WTC11 (cell line): Measurements from ENCODE around the gene NDUFB3. TPM values are rescaled to one million over a fixed set of nuclear protein-coding genes. Genes with fewer than 3 reads are reported as not detected.

Source experiments
- ATAC-seq: fragments of 200-7000 bp; cut with Tn5 transposase; 2 replicates; pipeline ENCODE4 v1.10.0; 2021; ENCODE audit warnings: mild to moderate bottlenecking, moderate library complexity
- CTCF ChIA-PET: fragments of 300-600 bp; sonication (Branson Sonifier 250); formaldehyde crosslinking; loops from one replicate; lab custom pipeline; 2021; ENCODE audit warnings: antibody characterized with exemption; lab: Charles Lee
- POLR2A ChIA-PET: fragments of 350-600 bp; sonication (Branson Sonifier 250); formaldehyde crosslinking; loops from one replicate; lab custom pipeline; 2021; ENCODE audit warnings: antibody characterized with exemption; lab: Charles Lee
- DNase-seq: peaks from one replicate; pipeline ENCODE4 v3.0.0; 2021; ENCODE audit warnings: low spot score
- H3K27ac Mint-ChIP-seq: 2 replicates; pipeline ENCODE4 v1.8.0; 2021; ENCODE audit warnings: mixed read lengths
- H3K27me3 Mint-ChIP-seq: 2 replicates; pipeline ENCODE4 v1.8.0; 2021; ENCODE audit warnings: low read depth, mild to moderate bottlenecking, moderate library complexity, mixed read lengths
- H3K36me3 Mint-ChIP-seq: 2 replicates; pipeline ENCODE4 v1.8.0; 2021; ENCODE audit warnings: mixed read lengths
- H3K4me1 Mint-ChIP-seq: 2 replicates; pipeline ENCODE4 v1.8.0; 2022; ENCODE audit warnings: mixed read lengths
- H3K4me3 Mint-ChIP-seq: 2 replicates; pipeline ENCODE4 v1.8.0; 2021; ENCODE audit warnings: mild to moderate bottlenecking, moderate library complexity, mixed read lengths
- H3K9me3 Mint-ChIP-seq: 2 replicates; pipeline ENCODE4 v1.8.0; 2021; ENCODE audit warnings: mixed read lengths
- ATF1 ChIP-seq: sonication (generic); formaldehyde crosslinking; IDR thresholded peaks from 2 replicates; pipeline ENCODE4 v1.8.1; 2023; ENCODE audit warnings: mild to moderate bottlenecking, moderate library complexity, missing genetic modification reagents
- CREB1 ChIP-seq: sonication (generic); formaldehyde crosslinking; IDR thresholded peaks from 2 replicates; pipeline ENCODE4 v1.8.0; 2023; ENCODE audit warnings: mild to moderate bottlenecking, missing genetic modification reagents
- E2F4 ChIP-seq: sonication (generic); formaldehyde crosslinking; IDR thresholded peaks from 2 replicates; pipeline ENCODE4 v1.8.1; 2022; ENCODE audit warnings: low read depth, mild to moderate bottlenecking, moderate library complexity, missing genetic modification reagents, borderline replicate concordance
- EMX1 ChIP-seq: fragments of 250-450 bp; sonication (Bioruptor Pico); IDR thresholded peaks from 2 replicates; pipeline ENCODE4 v1.8.0; 2021; ENCODE audit warnings: mild to moderate bottlenecking
- FOXK1 ChIP-seq: sonication (generic); formaldehyde crosslinking; IDR thresholded peaks from 2 replicates; pipeline ENCODE4 v1.8.0; 2022; ENCODE audit warnings: mild to moderate bottlenecking, moderate library complexity, missing genetic modification reagents
- GRHL2 ChIP-seq: fragments of 250-450 bp; sonication (Bioruptor Pico); IDR thresholded peaks from 2 replicates; pipeline ENCODE4 v1.8.0; 2022; ENCODE audit warnings: mild to moderate bottlenecking, moderate library complexity; ENCODE audit not compliant: insufficient replicate concordance, severe bottlenecking
- JUN ChIP-seq: sonication (generic); formaldehyde crosslinking; IDR thresholded peaks from 2 replicates; pipeline ENCODE4 v1.8.0; 2023; ENCODE audit warnings: mild to moderate bottlenecking, missing genetic modification reagents
- KAT7 ChIP-seq: sonication (generic); formaldehyde crosslinking; IDR thresholded peaks from 2 replicates; pipeline ENCODE4 v1.8.1; 2023; ENCODE audit warnings: missing genetic modification reagents, mild to moderate bottlenecking, borderline replicate concordance
- RELA ChIP-seq: sonication (generic); formaldehyde crosslinking; IDR thresholded peaks from 2 replicates; pipeline ENCODE4 v1.8.1; 2022; ENCODE audit warnings: missing genetic modification reagents, mild to moderate bottlenecking, borderline replicate concordance
- SMAD4 ChIP-seq: sonication (generic); formaldehyde crosslinking; IDR thresholded peaks from 2 replicates; pipeline ENCODE4 v1.8.0; 2022; ENCODE audit warnings: mild to moderate bottlenecking, missing genetic modification reagents
- SP1 ChIP-seq: sonication (generic); formaldehyde crosslinking; conservative IDR thresholded peaks from 2 replicates; pipeline ENCODE4 v1.8.1; 2022; ENCODE audit warnings: missing genetic modification reagents
- TEAD1 ChIP-seq: sonication (generic); formaldehyde crosslinking; IDR thresholded peaks from 2 replicates; pipeline ENCODE4 v1.8.0; 2022; ENCODE audit warnings: mild to moderate bottlenecking, missing genetic modification reagents
- USF2 ChIP-seq: sonication (generic); formaldehyde crosslinking; IDR thresholded peaks from 2 replicates; pipeline ENCODE4 v1.8.1; 2023; ENCODE audit warnings: mild to moderate bottlenecking, missing genetic modification reagents, moderate library complexity
- ZNF219 ChIP-seq: sonication (generic); formaldehyde crosslinking; IDR thresholded peaks from 2 replicates; pipeline ENCODE4 v1.8.0; 2023; ENCODE audit warnings: missing genetic modification reagents, mild to moderate bottlenecking, borderline replicate concordance
- ZNF423 ChIP-seq: fragments of 250-450 bp; sonication (Bioruptor Pico); IDR thresholded peaks from 2 replicates; pipeline ENCODE4 v2.1.2; 2022; ENCODE audit warnings: mild to moderate bottlenecking, moderate library complexity
- total RNA-seq: library from RNA; stranded (reverse); gene quantifications from 3 replicates; pipeline ENCODE4 v1.2.3, GENCODE V29; 2021
- TF ChIP-seq, protein P1 (sequence below): fragments of 250-450 bp; sonication (Bioruptor Pico); conservative IDR thresholded peaks from 2 replicates; pipeline ENCODE4 v1.9.0; 2021; ENCODE audit warnings: mild to moderate bottlenecking
- TF ChIP-seq, protein P2 (sequence below): sonication (generic); formaldehyde crosslinking; IDR thresholded peaks from 2 replicates; pipeline ENCODE4 v1.8.1; 2023; ENCODE audit warnings: mild to moderate bottlenecking, missing genetic modification reagents
- TF ChIP-seq, protein P3 (sequence below): sonication (generic); formaldehyde crosslinking; IDR thresholded peaks from 2 replicates; pipeline ENCODE4 v1.8.1; 2022; ENCODE audit warnings: missing genetic modification reagents, borderline replicate concordance

NDUFB3 gene
- total RNA-seq, 1 experiment from 2014 or later, result 66.8 TPM

DNA sequence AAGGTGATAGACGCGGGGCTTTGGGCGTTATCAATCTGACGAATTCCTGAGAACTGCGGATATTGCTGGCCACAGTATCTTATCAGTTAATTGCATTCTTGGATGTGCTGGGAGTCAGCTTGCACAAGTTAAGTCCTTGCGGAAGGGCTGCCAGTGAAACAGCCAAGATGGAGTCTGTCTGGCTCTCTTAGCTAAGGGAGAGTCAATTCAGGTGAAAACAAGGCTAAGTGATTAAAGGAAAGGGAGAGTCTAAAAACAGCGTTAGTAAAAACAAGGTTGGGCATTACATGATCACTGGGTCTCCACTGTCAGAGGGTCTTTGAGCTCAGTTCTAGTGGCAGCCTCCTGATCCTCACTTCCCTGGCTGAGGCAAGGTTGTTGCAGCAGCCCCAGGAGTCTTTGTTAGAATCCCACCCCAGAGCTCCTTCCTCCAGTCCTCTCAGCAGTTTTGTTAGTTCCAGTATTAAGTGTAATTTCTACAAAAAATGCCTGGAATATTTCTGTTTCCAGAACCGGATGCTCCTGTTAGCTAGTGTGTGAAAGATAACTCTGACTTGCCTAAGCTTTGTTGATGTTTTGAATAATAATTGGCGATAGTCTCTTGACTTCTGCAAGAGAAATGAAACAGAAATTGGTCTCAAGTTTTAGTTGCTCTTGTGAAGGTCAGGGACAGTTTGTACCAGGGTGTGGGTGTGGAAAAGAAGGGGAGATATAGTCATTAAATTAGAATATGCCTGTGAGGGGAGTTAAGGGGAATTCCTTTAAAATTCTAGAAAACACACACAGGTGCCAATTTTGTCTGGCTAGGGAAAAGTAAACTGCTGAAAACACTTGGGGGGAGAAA is 54.7 kb downstream of the NDUFB3 start:
- H3K4me1 Mint-ChIP-seq, result peaks cover 58% of the 10 kb centered on the region
- TF ChIP-seq FOXK1 (CRISPR knock-in tag) (no peak), GRHL2 (CRISPR knock-in tag) (peak; percentile 83)
- ATAC-seq (no peak), DNase-seq (no peak)
- no peaks in the 10 kb centered on the region for H3K36me3 Mint-ChIP-seq
- CTCF ChIA-PET, result interaction anchor here (0.9 to 1.1 kb wide), 4 partner anchors 56 to 225 kb away, joined by 3 read pairs; partner anchors contain the start of gene CASP10
- no peak overlapping the region for H3K4me3 Mint-ChIP-seq
- POLR2A ChIA-PET, result interaction anchor here (1.4 kb wide), 1 partner anchor 8 kb away, joined by 3 read pairs; no protein-coding TSS in a partner anchor
- H3K27ac Mint-ChIP-seq, result peak overlapping the region; percentile 80; the same call in 1 of the 2 replicates
- no peaks in the 10 kb centered on the region for H3K9me3 Mint-ChIP-seq
- no peaks in the 10 kb centered on the region for H3K27me3 Mint-ChIP-seq

DNA sequence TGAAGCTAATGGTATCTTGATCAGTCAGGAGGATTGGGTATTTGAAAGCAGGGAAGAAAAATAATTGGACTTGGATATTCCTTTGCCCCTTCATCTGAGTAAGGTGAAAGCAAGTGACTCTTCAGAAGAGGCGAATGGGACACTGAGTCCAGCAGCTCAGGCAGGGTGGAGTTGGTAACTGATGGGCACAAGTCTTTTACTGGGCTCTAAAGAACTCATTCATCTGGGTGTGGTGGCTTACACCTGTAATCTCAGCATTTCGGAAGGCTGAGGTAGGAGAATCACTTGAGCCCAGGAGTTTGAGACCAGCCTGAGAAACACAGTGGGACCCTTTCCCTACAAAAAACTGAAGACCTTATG is 55.3 kb downstream of the NDUFB3 start:
- ATAC-seq, result no peak
- ChIA-PET POLR2A (interaction anchor here (1.4 kb wide), 1 partner anchor 9 kb away, joined by 3 read pairs; no protein-coding TSS in a partner anchor), CTCF (interaction anchor here (0.9 kb wide), 1 partner anchor 56 kb away, joined by 3 read pairs; no protein-coding TSS in a partner anchor)
- Mint-ChIP-seq H3K27ac (no peak overlapping the region; the same call in 1 of the 2 replicates), H3K36me3 (no peaks in the 10 kb centered on the region), H3K4me3 (no peak overlapping the region), H3K9me3 (no peaks in the 10 kb centered on the region), H3K27me3 (no peaks in the 10 kb centered on the region), H3K4me1 (peaks cover 63% of the 10 kb centered on the region)
- DNase-seq, result no peak
- TF ChIP-seq ATF1 (CRISPR knock-in tag) (no peak), TEAD1 (CRISPR knock-in tag) (no peak), ZNF423 (CRISPR knock-in tag) (no peak), RELA (CRISPR knock-in tag) (no peak), USF2 (CRISPR knock-in tag) (no peak), FOXK1 (CRISPR knock-in tag) (no peak), SMAD4 (CRISPR knock-in tag) (no peak), ZNF219 (CRISPR knock-in tag) (no peak)
- TF ChIP-seq, protein P1, sequence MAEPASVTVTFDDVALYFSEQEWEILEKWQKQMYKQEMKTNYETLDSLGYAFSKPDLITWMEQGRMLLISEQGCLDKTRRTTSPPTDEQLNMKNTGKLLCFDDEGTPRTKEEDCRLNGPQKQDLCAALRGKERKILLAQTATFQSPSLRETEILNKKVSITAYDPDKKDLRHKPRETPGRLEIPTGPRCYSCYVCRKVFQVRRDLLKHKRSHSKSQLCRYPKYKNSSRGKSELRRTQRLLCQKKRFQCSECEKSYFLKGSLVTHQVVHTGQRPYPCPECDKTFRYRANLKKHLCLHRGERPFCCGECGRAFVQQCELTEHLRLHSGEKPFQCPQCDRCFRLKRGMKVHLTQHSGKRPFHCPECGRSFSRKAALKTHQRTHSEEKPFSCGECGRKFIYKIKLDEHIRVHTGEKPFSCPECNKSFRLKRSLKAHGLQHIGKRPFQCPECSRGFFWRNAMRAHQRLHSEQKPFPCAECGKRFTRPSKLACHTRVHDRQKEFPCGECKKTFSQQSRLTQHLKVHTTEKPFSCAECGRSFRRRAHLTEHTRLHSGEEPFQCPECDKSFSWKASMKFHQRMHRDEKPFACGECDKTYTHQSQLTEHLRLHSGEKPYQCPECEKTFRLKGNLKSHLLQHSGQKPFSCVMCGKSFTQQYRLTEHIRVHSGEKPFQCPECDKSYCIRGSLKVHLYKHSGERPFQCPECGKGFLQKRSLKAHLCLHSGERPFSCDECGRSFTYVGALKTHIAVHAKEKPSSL, result no peak
- TF ChIP-seq, protein P2, sequence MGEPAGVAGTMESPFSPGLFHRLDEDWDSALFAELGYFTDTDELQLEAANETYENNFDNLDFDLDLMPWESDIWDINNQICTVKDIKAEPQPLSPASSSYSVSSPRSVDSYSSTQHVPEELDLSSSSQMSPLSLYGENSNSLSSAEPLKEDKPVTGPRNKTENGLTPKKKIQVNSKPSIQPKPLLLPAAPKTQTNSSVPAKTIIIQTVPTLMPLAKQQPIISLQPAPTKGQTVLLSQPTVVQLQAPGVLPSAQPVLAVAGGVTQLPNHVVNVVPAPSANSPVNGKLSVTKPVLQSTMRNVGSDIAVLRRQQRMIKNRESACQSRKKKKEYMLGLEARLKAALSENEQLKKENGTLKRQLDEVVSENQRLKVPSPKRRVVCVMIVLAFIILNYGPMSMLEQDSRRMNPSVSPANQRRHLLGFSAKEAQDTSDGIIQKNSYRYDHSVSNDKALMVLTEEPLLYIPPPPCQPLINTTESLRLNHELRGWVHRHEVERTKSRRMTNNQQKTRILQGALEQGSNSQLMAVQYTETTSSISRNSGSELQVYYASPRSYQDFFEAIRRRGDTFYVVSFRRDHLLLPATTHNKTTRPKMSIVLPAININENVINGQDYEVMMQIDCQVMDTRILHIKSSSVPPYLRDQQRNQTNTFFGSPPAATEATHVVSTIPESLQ (CRISPR knock-in tag), result no peak

DNA sequence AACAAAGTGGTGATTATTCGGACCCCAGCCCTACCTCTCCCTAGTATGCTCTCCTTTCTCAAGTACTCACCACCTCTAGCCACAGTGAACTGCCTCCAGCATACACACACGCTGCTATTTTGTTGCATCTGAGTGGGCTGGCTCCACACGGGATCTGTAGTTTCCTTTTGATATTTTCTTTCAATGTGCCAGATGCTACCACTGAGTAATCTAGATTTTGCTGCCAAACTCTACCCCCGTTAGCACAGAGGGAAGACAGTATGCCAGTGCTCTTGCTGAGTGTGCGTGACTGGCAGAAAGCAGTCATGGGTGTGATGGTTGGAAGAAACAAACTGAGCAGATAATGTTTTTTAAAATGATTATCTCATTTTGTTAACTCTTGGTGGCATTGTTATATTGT is 55.8 kb downstream of the NDUFB3 start:
- no peak for TF ChIP-seq JUN (CRISPR knock-in tag)
- no peak for TF ChIP-seq KAT7 (CRISPR knock-in tag)
- TF ChIP-seq SP1 (CRISPR knock-in tag), result no peak
- TF ChIP-seq, protein P2 (CRISPR knock-in tag), result no peak
- no peak for TF ChIP-seq EMX1 (CRISPR knock-in tag)
- no peak for TF ChIP-seq E2F4
- no peak for TF ChIP-seq CREB1 (CRISPR knock-in tag)
- TF ChIP-seq, protein P3, sequence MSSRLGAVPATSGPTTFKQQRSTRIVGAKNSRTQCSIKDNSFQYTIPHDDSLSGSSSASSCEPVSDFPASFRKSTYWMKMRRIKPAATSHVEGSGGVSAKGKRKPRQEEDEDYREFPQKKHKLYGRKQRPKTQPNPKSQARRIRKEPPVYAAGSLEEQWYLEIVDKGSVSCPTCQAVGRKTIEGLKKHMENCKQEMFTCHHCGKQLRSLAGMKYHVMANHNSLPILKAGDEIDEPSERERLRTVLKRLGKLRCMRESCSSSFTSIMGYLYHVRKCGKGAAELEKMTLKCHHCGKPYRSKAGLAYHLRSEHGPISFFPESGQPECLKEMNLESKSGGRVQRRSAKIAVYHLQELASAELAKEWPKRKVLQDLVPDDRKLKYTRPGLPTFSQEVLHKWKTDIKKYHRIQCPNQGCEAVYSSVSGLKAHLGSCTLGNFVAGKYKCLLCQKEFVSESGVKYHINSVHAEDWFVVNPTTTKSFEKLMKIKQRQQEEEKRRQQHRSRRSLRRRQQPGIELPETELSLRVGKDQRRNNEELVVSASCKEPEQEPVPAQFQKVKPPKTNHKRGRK, result no peak
- Mint-ChIP-seq H3K9me3 (no peaks in the 10 kb centered on the region), H3K4me1 (peaks cover 65% of the 10 kb centered on the region), H3K4me3 (no peak overlapping the region), H3K36me3 (no peaks in the 10 kb centered on the region; the same call in 1 of the 2 replicates), H3K27me3 (no peaks in the 10 kb centered on the region), H3K27ac (peak overlapping the region; percentile 66)
- ChIA-PET POLR2A (no interaction called here), CTCF (no interaction called here)
- no peak for ATAC-seq
- no peak for DNase-seq
